ENCODE measurements around the gene NUMB. TPM values are rescaled to one million over a fixed set of nuclear protein-coding genes. Genes with fewer than 3 reads are reported as not detected.

Gene NUMB
- total RNA-seq, 1 experiment from 2014 or later: 41.1 TPM

- Histone ChIP-seq H3K9me3 (ENCODE audit: low read length) (no peaks in the 10 kb centered on the region), H3K9me2 (replicated peaks; ENCODE audit: insufficient read depth, low read length) (no peaks in the 10 kb centered on the region), H2AFZ (ENCODE audit: low read length) (peak overlapping the region; percentile 96), H3K4me1 (ENCODE audit: low read length) (peaks cover 31% of the 10 kb centered on the region), H3K36me3 (ENCODE audit: insufficient read depth, low read length) (peaks cover 21% of the 10 kb centered on the region), H3K27ac (ENCODE audit: low read length) (peak overlapping the region; percentile 38; the same call in 1 of the 2 replicates), H3K27me3 (ENCODE audit: low read length) (no peaks in the 10 kb centered on the region), H3K4me3 (ENCODE audit: low read length) (peak overlapping the region; percentile 91), H3K79me2 (ENCODE audit: low read length) (peaks cover 40% of the 10 kb centered on the region), H3K4me2 (ENCODE audit: low read depth, low read length, poor library complexity, severe bottlenecking) (peak overlapping the region; percentile 93), H4K20me1 (ENCODE audit: insufficient read depth, low read depth, low read length) (peaks cover 18% of the 10 kb centered on the region), H3K9ac (ENCODE audit: low read length) (peak overlapping the region; percentile 93)
- DNase-seq: peak; percentile 76
These were observed 33.1 kb upstream of the NUMB start for GRCh38 chr14:73491256-73492042.

DNA sequence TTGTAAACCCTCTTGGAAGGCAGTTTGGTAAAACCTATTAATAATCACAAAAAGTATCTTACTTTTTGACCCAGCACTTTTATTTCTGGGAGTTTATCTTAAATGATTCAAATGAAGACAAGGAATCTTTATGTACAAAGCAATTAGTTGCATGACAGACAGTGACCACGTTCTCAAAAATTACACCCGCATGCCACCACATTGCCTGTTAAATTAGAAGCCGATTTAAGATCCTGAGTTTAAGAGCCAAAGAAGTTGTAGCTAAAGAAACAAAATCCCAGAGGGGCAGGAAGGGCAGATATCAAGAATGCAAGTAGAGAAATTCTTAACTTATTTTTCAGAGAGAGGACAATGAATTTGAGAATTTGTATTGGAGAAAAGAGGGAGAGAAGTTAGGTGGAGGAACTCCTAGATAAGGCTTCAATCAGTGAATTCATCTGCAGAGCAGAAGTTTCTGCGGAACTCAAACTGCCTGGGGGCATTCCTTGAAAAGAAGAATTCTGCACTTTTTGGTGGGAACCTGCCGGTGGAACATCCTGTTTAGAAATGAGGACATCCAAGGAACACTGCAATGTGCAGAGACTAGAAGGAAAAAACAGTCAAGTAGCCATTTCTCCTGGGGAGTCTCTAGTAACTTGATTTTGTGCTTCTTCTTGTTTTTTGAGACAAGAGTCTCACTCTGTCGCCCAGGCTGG lies 31.3 kb upstream of the NUMB start:
- no peak overlapping the region for H3K4me2 ChIP-seq (ENCODE audit: low read depth, low read length, poor library complexity, severe bottlenecking)
- H2AFZ ChIP-seq (ENCODE audit: low read length): no peak overlapping the region; the same call in 1 of the 2 replicates
- H3K79me2 ChIP-seq (ENCODE audit: low read length): peaks cover 37% of the 10 kb centered on the region

GRCh38 chr14:73478684-73479083 lies 20.3 kb upstream of the NUMB start:
- no peaks in the 10 kb centered on the region for H3K4me1 ChIP-seq (ENCODE audit: low read length)
- no peaks in the 10 kb centered on the region for H3K9me2 ChIP-seq (replicated peaks; ENCODE audit: insufficient read depth, low read length)
- no peak overlapping the region for H3K4me3 ChIP-seq (ENCODE audit: low read length)
- no peaks in the 10 kb centered on the region for H3K79me2 ChIP-seq (ENCODE audit: low read length)
- no peaks in the 10 kb centered on the region for H3K36me3 ChIP-seq (ENCODE audit: insufficient read depth, low read length)
- H2AFZ ChIP-seq (ENCODE audit: low read length): no peak overlapping the region
- no peak overlapping the region for H3K9ac ChIP-seq (ENCODE audit: low read length)
- DNase-seq: no peak
- H3K4me2 ChIP-seq (ENCODE audit: low read depth, low read length, poor library complexity, severe bottlenecking): no peak overlapping the region
- no peak overlapping the region for H3K27ac ChIP-seq (ENCODE audit: low read length)
- H3K27me3 ChIP-seq (ENCODE audit: low read length): no peaks in the 10 kb centered on the region
- no peaks in the 10 kb centered on the region for H4K20me1 ChIP-seq (ENCODE audit: insufficient read depth, low read depth, low read length)
- H3K9me3 ChIP-seq (ENCODE audit: low read length): no peaks in the 10 kb centered on the region

More for the DNA sequence above, 31.3 kb upstream of the NUMB start:
- Histone ChIP-seq H3K36me3 (ENCODE audit: insufficient read depth, low read length) (peaks cover 21% of the 10 kb centered on the region), H3K4me1 (ENCODE audit: low read length) (peaks cover 22% of the 10 kb centered on the region), H3K9me2 (replicated peaks; ENCODE audit: insufficient read depth, low read length) (no peaks in the 10 kb centered on the region), H3K27ac (ENCODE audit: low read length) (no peak overlapping the region), H4K20me1 (ENCODE audit: insufficient read depth, low read depth, low read length) (peaks cover 18% of the 10 kb centered on the region), H3K4me3 (ENCODE audit: low read length) (no peak overlapping the region), H3K9ac (ENCODE audit: low read length) (no peak overlapping the region), H3K27me3 (ENCODE audit: low read length) (no peaks in the 10 kb centered on the region), H3K9me3 (ENCODE audit: low read length) (no peaks in the 10 kb centered on the region)
- DNase-seq: no peak

GRCh38 chr14:73477618-73478266 lies 19.4 kb upstream of the NUMB start:
- Histone ChIP-seq H3K9me3 (ENCODE audit: low read length) (no peaks in the 10 kb centered on the region), H4K20me1 (ENCODE audit: insufficient read depth, low read depth, low read length) (no peaks in the 10 kb centered on the region), H3K9me2 (replicated peaks; ENCODE audit: insufficient read depth, low read length) (no peaks in the 10 kb centered on the region), H3K4me2 (ENCODE audit: low read depth, low read length, poor library complexity, severe bottlenecking) (no peak overlapping the region), H3K27ac (ENCODE audit: low read length) (no peak overlapping the region), H3K4me3 (ENCODE audit: low read length) (no peak overlapping the region), H2AFZ (ENCODE audit: low read length) (no peak overlapping the region), H3K79me2 (ENCODE audit: low read length) (no peaks in the 10 kb centered on the region), H3K9ac (ENCODE audit: low read length) (no peak overlapping the region), H3K4me1 (ENCODE audit: low read length) (no peaks in the 10 kb centered on the region), H3K36me3 (ENCODE audit: insufficient read depth, low read length) (no peaks in the 10 kb centered on the region), H3K27me3 (ENCODE audit: low read length) (no peaks in the 10 kb centered on the region)
- no peak for DNase-seq

DNA sequence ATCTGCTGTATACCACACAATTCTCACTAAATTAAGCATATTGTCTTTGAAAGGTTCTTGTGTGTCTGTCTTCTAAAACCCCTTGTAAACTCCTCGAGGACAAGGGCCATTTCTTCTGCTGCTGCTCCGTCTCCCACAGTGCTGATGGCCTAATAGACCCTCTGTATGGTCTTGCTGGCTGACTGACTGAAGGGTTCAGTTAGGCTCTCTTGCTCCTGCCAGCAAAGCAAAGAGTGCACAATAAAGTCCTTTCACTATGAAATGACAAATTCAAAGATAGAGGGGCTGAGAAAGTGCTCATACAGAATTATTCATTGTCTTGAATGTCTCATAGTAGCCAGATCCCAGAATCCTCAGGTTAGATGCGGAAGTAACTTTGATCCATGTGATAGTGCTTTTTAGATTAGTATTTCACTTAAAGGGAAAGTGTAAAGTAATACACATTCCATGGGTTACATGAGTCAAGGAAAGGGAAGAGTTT lies 18.1 kb upstream of the NUMB start:
- Histone ChIP-seq H3K9me3 (ENCODE audit: low read length) (no peaks in the 10 kb centered on the region), H3K9me2 (replicated peaks; ENCODE audit: insufficient read depth, low read length) (no peaks in the 10 kb centered on the region), H3K27me3 (ENCODE audit: low read length) (no peaks in the 10 kb centered on the region), H3K27ac (ENCODE audit: low read length) (no peak overlapping the region), H2AFZ (ENCODE audit: low read length) (no peak overlapping the region), H3K4me2 (ENCODE audit: low read depth, low read length, poor library complexity, severe bottlenecking) (no peak overlapping the region), H3K4me3 (ENCODE audit: low read length) (no peak overlapping the region), H4K20me1 (ENCODE audit: insufficient read depth, low read depth, low read length) (no peaks in the 10 kb centered on the region), H3K9ac (ENCODE audit: low read length) (no peak overlapping the region), H3K4me1 (ENCODE audit: low read length) (no peaks in the 10 kb centered on the region), H3K36me3 (ENCODE audit: insufficient read depth, low read length) (no peaks in the 10 kb centered on the region), H3K79me2 (ENCODE audit: low read length) (no peaks in the 10 kb centered on the region)
- no peak for DNase-seq

GRCh38 chr14:73474952-73475351 lies 16.6 kb upstream of the NUMB start:
- Histone ChIP-seq H3K4me3 (ENCODE audit: low read length) (no peak overlapping the region), H3K9me3 (ENCODE audit: low read length) (no peaks in the 10 kb centered on the region), H2AFZ (ENCODE audit: low read length) (no peak overlapping the region), H3K79me2 (ENCODE audit: low read length) (no peaks in the 10 kb centered on the region), H3K36me3 (ENCODE audit: insufficient read depth, low read length) (no peaks in the 10 kb centered on the region), H3K27ac (ENCODE audit: low read length) (no peak overlapping the region), H3K9ac (ENCODE audit: low read length) (no peak overlapping the region), H4K20me1 (ENCODE audit: insufficient read depth, low read depth, low read length) (no peaks in the 10 kb centered on the region), H3K4me2 (ENCODE audit: low read depth, low read length, poor library complexity, severe bottlenecking) (no peak overlapping the region), H3K9me2 (replicated peaks; ENCODE audit: insufficient read depth, low read length) (no peaks in the 10 kb centered on the region), H3K27me3 (ENCODE audit: low read length) (no peaks in the 10 kb centered on the region), H3K4me1 (ENCODE audit: low read length) (no peaks in the 10 kb centered on the region)
- no peak for DNase-seq

GRCh38 chr14:73472185-73473114 lies 14.1 kb upstream of the NUMB start:
- H3K9me3 ChIP-seq (ENCODE audit: low read length): no peaks in the 10 kb centered on the region
- H3K4me2 ChIP-seq (ENCODE audit: low read depth, low read length, poor library complexity, severe bottlenecking): no peak overlapping the region
- no peaks in the 10 kb centered on the region for H3K9me2 ChIP-seq (replicated peaks; ENCODE audit: insufficient read depth, low read length)
- DNase-seq: peak; percentile 91
- no peaks in the 10 kb centered on the region for H3K4me1 ChIP-seq (ENCODE audit: low read length)
- H3K4me3 ChIP-seq (ENCODE audit: low read length): no peak overlapping the region
- no peak overlapping the region for H3K9ac ChIP-seq (ENCODE audit: low read length)
- no peaks in the 10 kb centered on the region for H3K79me2 ChIP-seq (ENCODE audit: low read length)
- H3K27ac ChIP-seq (ENCODE audit: low read length): no peak overlapping the region
- H4K20me1 ChIP-seq (ENCODE audit: insufficient read depth, low read depth, low read length): no peaks in the 10 kb centered on the region
- no peaks in the 10 kb centered on the region for H3K27me3 ChIP-seq (ENCODE audit: low read length)
- H2AFZ ChIP-seq (ENCODE audit: low read length): no peak overlapping the region
- no peaks in the 10 kb centered on the region for H3K36me3 ChIP-seq (ENCODE audit: insufficient read depth, low read length)
